SK-N-MC (cell line): ENCODE results near the gene SCRT2.

Experiments used
- EZH2 ChIP-seq: fragments of 200-600 bp; sonication (generic); IDR thresholded peaks from one replicate; pipeline ENCODE4 v1.6.1; 2017; ENCODE audit warnings: antibody characterized with exemption
- POLR2AphosphoS5 ChIP-seq: IDR thresholded peaks from 2 replicates; pipeline ENCODE4 v1.6.1; 2012; ENCODE audit warnings: mild to moderate bottlenecking, low read depth, low read length, borderline replicate concordance

GRCh38 chr20:638579-638978 lies 37.0 kb downstream of the SCRT2 start:
- TF ChIP-seq EZH2: no peak
- TF ChIP-seq POLR2AphosphoS5: no peak
